PC-9 (cell line): ENCODE results near the gene NECAB3. TPM values are rescaled to one million over a fixed set of nuclear protein-coding genes. Genes with fewer than 3 reads are reported as not detected.

Experiments used
- BruUV-seq: library from RNA; stranded (reverse); fragments of 400-500 nt; replicated peaks from 2 replicates; lab custom pipeline; 2021; lab: Mats Ljungman, UMichigan
- CTCF ChIA-PET: fragments of 300-600 bp; sonication (Branson Sonifier 250); formaldehyde crosslinking; loops from one replicate; lab custom pipeline; 2022; ENCODE audit warnings: antibody characterized with exemption; lab: Charles Lee
- POLR2A ChIA-PET: fragments of 300-600 bp; sonication (Branson Sonifier 250); formaldehyde crosslinking; loops from one replicate; lab custom pipeline; 2022; ENCODE audit warnings: antibody characterized with exemption; ENCODE audit not compliant: unreplicated experiment; lab: Charles Lee
- DNase-seq, 2 experiments: peaks; one replicate each; pipeline versions ENCODE4 v3.0.0 to v3.0.0-alpha.2; 2015 to 2022; ENCODE audit warnings: mixed read lengths in 1 of 2
- H2AFZ ChIP-seq: fragments of 200-600 bp; sonication (generic); 2 replicates; pipeline ENCODE4 v1.8.1; 2017; ENCODE audit warnings: antibody characterized with exemption
- H3F3A ChIP-seq: fragments of 200-600 bp; sonication (generic); 2 replicates; pipeline ENCODE4 v1.8.1; 2017; ENCODE audit warnings: antibody characterized with exemption, mild to moderate bottlenecking, low read depth; ENCODE audit not compliant: insufficient read depth
- H3K27ac ChIP-seq: fragments of 200-600 bp; sonication (generic); 2 replicates; pipeline ENCODE4 v1.6.1; 2016; ENCODE audit warnings: mixed run types
- H3K27me3 ChIP-seq: fragments of 200-600 bp; sonication (generic); 2 replicates; pipeline ENCODE4 v1.6.1; 2016; ENCODE audit warnings: low read depth, mixed run types; ENCODE audit not compliant: insufficient read depth
- H3K36me3 ChIP-seq: fragments of 200-600 bp; sonication (generic); 2 replicates; pipeline ENCODE4 v1.6.1; 2016; ENCODE audit warnings: low read depth, mixed run types
- H3K4me1 ChIP-seq: fragments of 200-600 bp; sonication (generic); replicated peaks from 2 replicates; pipeline ENCODE4 v1.6.1; 2016; ENCODE audit warnings: mixed run types; ENCODE audit not compliant: insufficient read depth
- H3K4me2 ChIP-seq: fragments of 200-600 bp; sonication (generic); 2 replicates; pipeline ENCODE4 v1.6.1; 2017; ENCODE audit warnings: mixed run types
- H3K4me3 ChIP-seq: fragments of 200-600 bp; sonication (generic); 2 replicates; pipeline ENCODE4 v1.6.1; 2016; ENCODE audit warnings: mixed run types
- H3K79me2 ChIP-seq: fragments of 200-600 bp; sonication (generic); 2 replicates; pipeline ENCODE4 v1.6.1; 2017; ENCODE audit warnings: low read depth, mixed run types
- H3K9me2 ChIP-seq: fragments of 200-600 bp; sonication (generic); 2 replicates; pipeline ENCODE4 v1.8.1; 2017; ENCODE audit warnings: mild to moderate bottlenecking; ENCODE audit not compliant: insufficient read depth
- H3K9me3 ChIP-seq: fragments of 200-600 bp; sonication (generic); 2 replicates; pipeline ENCODE4 v1.8.1; 2016; ENCODE audit warnings: low read depth; ENCODE audit not compliant: insufficient read depth
- H4K20me1 ChIP-seq: fragments of 200-600 bp; sonication (generic); 2 replicates; pipeline ENCODE4 v1.8.1; 2017; ENCODE audit not compliant: insufficient read depth
- EZH2 ChIP-seq: fragments of 200-600 bp; sonication (generic); IDR thresholded peaks from 2 replicates; pipeline ENCODE4 v1.8.0; 2017; ENCODE audit warnings: antibody characterized with exemption, low read depth
- intact Hi-C: fragments of 100-400 bp; cut with micrococcal nuclease; formaldehyde crosslinking; loops from one replicate; pipeline ENCODE4 v1.10.0; 2022; ENCODE audit not compliant: unreplicated experiment
- total RNA-seq: library from RNA; stranded (reverse); gene quantifications from 2 replicates; pipeline ENCODE4 v1.2.3, GENCODE V29; 2021
- TF ChIP-seq, protein P1 (sequence below): fragments of 200-600 bp; sonication (generic); conservative IDR thresholded peaks from 2 replicates; pipeline ENCODE4 v1.6.1; 2017; ENCODE audit warnings: mixed run types, antibody characterized with exemption, mild to moderate bottlenecking, moderate library complexity

Gene NECAB3
- total RNA-seq, 1 experiment from 2014 or later, result 72.1 TPM

DNA sequence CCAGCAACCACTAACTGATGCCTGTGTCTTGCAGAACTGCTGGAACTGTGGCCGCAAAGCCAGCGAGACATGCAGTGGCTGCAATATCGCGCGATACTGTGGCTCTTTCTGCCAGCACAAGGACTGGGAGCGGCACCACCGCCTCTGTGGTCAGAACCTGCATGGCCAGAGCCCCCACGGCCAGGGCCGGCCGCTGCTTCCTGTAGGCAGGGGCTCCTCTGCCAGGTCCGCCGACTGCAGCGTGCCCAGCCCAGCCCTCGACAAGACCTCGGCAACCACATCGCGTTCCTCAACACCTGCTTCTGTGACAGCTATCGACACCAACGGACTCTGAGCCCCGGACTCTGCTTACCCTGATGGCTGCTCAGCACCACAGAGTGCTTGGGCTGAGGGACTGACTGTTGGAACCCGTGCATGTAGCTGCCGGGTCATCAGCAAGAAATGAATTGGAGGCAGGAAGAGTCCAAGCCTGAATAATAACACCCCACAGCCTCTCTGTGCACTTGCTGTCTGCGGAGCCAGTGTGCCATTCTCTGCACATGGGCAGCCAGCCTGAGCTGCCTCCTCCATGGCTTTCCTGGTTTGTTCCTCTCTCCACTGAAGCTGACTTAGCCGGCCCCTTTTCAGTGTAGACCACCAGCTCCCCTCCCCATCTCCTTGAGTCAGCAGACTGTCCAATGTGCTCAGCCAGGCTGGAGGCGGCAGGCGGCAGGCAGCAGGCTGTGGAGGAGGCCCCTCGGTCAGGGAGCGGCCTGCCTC lies 29.7 kb downstream of the NECAB3 start:
- Histone ChIP-seq H3K79me2 (no peaks in the 10 kb centered on the region), H3F3A (no peaks in the 10 kb centered on the region; the same call in none of the 2 replicates), H3K9me2 (no peaks in the 10 kb centered on the region), H2AFZ (no peak overlapping the region), H3K4me1 (no peaks in the 10 kb centered on the region), H3K4me2 (no peak overlapping the region), H4K20me1 (no peaks in the 10 kb centered on the region), H3K27me3 (no peaks in the 10 kb centered on the region), H3K36me3 (no peaks in the 10 kb centered on the region), H3K4me3 (no peak overlapping the region), H3K27ac (no peak overlapping the region), H3K9me3 (no peaks in the 10 kb centered on the region)
- TF ChIP-seq EZH2, result no peak
- TF ChIP-seq, protein P1, sequence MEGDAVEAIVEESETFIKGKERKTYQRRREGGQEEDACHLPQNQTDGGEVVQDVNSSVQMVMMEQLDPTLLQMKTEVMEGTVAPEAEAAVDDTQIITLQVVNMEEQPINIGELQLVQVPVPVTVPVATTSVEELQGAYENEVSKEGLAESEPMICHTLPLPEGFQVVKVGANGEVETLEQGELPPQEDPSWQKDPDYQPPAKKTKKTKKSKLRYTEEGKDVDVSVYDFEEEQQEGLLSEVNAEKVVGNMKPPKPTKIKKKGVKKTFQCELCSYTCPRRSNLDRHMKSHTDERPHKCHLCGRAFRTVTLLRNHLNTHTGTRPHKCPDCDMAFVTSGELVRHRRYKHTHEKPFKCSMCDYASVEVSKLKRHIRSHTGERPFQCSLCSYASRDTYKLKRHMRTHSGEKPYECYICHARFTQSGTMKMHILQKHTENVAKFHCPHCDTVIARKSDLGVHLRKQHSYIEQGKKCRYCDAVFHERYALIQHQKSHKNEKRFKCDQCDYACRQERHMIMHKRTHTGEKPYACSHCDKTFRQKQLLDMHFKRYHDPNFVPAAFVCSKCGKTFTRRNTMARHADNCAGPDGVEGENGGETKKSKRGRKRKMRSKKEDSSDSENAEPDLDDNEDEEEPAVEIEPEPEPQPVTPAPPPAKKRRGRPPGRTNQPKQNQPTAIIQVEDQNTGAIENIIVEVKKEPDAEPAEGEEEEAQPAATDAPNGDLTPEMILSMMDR, result no peak
- ChIA-PET POLR2A (no interaction called here), CTCF (no interaction called here)
- BruUV-seq, result no TSS peak
- intact Hi-C loops, result no loop called here
- DNase-seq, result no peak

DNA sequence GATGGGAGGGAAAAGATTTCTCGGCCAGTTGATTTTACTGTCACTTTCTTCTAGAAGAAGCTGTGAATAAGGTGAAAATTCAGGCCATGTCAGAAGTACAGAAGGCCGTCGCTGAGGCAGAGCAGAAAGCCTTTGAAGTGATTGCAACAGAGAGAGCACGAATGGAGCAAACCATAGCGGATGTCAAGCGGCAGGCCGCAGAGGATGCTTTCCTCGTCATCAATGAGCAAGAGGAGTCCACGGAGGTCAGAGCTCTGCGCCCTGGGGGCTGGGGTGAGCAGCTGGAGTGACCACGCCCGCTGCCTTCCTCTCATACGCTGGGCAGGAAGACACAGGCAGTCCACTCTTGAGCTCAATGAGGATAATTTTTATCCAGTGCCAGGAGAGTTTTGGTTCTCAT lies 33.9 kb downstream of the NECAB3 start:
- TF ChIP-seq, protein P1, result no peak
- no peak for TF ChIP-seq EZH2
- intact Hi-C loops, result no loop called here
- Histone ChIP-seq H3K79me2 (no peaks in the 10 kb centered on the region), H3K4me1 (no peaks in the 10 kb centered on the region), H2AFZ (no peak overlapping the region), H3K9me3 (no peaks in the 10 kb centered on the region), H3K4me3 (no peak overlapping the region), H3K27me3 (no peaks in the 10 kb centered on the region), H3K36me3 (peaks cover 10% of the 10 kb centered on the region; the same call in 1 of the 2 replicates), H3K4me2 (no peak overlapping the region), H3F3A (no peaks in the 10 kb centered on the region), H4K20me1 (no peaks in the 10 kb centered on the region), H3K27ac (no peak overlapping the region), H3K9me2 (no peaks in the 10 kb centered on the region)
- CTCF ChIA-PET, result interaction anchor here (0.6 kb wide), 3 partner anchors 85 to 150 kb away, joined by 3 to 4 read pairs (median 4); partner anchors contain the start of gene CBFA2T2
- peak in 1 of 2 experiments; percentile 1 for DNase-seq
- POLR2A ChIA-PET, result no interaction called here
- BruUV-seq, result no TSS peak

DNA sequence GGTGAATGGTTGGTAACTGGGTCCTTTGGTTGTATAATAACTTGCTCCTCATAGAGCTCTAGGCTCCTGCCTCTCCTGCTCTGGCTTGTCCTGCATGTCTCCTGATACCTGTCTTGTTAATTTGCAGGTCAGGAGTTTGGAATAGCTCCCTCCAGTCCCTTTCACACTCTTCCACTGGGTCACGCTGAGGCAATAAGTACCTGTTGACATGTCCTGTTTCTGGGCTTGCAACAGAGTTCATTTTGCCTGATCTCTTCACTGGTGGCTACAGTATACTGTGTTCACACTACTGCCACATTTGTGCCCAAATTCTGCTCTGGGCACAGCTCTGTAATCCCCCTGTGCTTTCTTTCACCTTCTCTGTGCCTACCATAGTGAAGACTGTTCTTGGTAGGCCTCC lies 37.5 kb downstream of the NECAB3 start:
- BruUV-seq, result no TSS peak
- Histone ChIP-seq H3K9me3 (no peaks in the 10 kb centered on the region), H3F3A (no peaks in the 10 kb centered on the region), H3K4me1 (no peaks in the 10 kb centered on the region), H3K27ac (no peak overlapping the region), H2AFZ (no peak overlapping the region), H3K4me3 (no peak overlapping the region), H4K20me1 (no peaks in the 10 kb centered on the region), H3K4me2 (no peak overlapping the region), H3K79me2 (no peaks in the 10 kb centered on the region), H3K27me3 (no peaks in the 10 kb centered on the region), H3K9me2 (no peaks in the 10 kb centered on the region), H3K36me3 (peaks cover 10% of the 10 kb centered on the region; the same call in 1 of the 2 replicates)
- intact Hi-C loops, result no loop called here
- POLR2A ChIA-PET, result interaction anchor here (0.6 kb wide), 1 partner anchor 133 kb away, joined by 9 read pairs; no protein-coding TSS in a partner anchor
- no peak for DNase-seq
- TF ChIP-seq, protein P1, result no peak
- no peak for TF ChIP-seq EZH2
- CTCF ChIA-PET, result no interaction called here
